Measurements from ENCODE around the gene KIAA0513. TPM values are rescaled to one million over a fixed set of nuclear protein-coding genes. Genes with fewer than 3 reads are reported as not detected.

Gene KIAA0513
- total RNA-seq, 1 experiment from 2014 or later = 6.6 TPM

DNA sequence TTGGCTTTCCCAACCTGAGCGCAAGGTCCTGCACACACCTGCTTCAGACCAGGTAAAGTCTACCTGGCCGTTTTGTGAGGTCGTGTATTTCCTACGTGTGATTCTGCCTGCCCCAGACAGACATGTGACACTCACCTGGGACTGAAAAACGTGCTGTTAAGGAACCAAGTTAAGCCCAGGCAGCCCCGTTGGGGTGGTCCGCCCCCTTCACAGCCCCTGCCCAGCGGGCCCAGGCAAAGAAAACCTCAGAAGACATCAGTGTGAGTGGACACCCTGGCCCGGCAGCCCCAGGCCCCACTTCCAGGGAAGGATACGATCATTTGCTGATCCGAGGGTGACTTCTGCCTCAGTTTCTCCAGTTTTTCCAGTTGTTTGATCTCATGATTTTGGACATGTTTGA, 79.9 kb downstream of the KIAA0513 start:
- no peak for ATAC-seq
- Histone ChIP-seq H4K20me1 (ENCODE audit: insufficient read depth) (no peaks in the 10 kb centered on the region), H2AFZ (ENCODE audit: low read depth, low read length, poor library complexity, severe bottlenecking) (no peak overlapping the region), H3K4me3 (replicated peaks in 1 of 2; ENCODE audit: low read depth in 1 of 2, low read length in 2 of 2) (no peak overlapping the region), H3K27me3 (ENCODE audit: insufficient read depth, low read length) (no peaks in the 10 kb centered on the region), H3K9me3 (ENCODE audit: control insufficient read depth in 1 of 2, insufficient read depth in 1 of 2, low read depth in 1 of 2, low read length in 2 of 2) (no peaks in the 10 kb centered on the region), H3K4me2 (ENCODE audit: low read length) (no peak overlapping the region), H3K4me1 (ENCODE audit: control insufficient read depth in 1 of 2, insufficient read depth in 2 of 2, low read length in 2 of 2) (peaks cover 5 to 6% of the 10 kb centered on the region in 2 experiments; a peak in 3 of 4 replicates), H3K27ac (ENCODE audit: low read depth, low read length) (no peak overlapping the region), H3K79me2 (ENCODE audit: insufficient read depth, low read length) (no peaks in the 10 kb centered on the region), H3K9ac (ENCODE audit: low read length) (no peak overlapping the region), H3K9me2 (ENCODE audit: insufficient read depth) (no peaks in the 10 kb centered on the region), H3K36me3 (ENCODE audit: control insufficient read depth in 1 of 2, insufficient read depth in 2 of 2, low read length in 2 of 2) (no peaks in the 10 kb centered on the region)
- RAD21 ChIA-PET (ENCODE audit: low non-redundant PET in 1 of 2, low total read pairs in 2 of 2, uncharacterized antibody in 2 of 2, unreplicated experiment in 2 of 2) = no interaction called here
- CTCF ChIA-PET = no interaction called here
- no TSS peak for BruUV-seq (replicated peaks)
- POLR2A ChIA-PET = no interaction called here
- DNase-seq (ENCODE audit: low read depth, low spot score) = no peak
- intact Hi-C loops (cut with micrococcal nuclease) = no loop called here
- TF ChIP-seq TCF7L2 (IDR thresholded peaks at IDR 0.05; ENCODE audit: borderline replicate concordance, extremely low read depth, insufficient read depth, insufficient read length) (no peak), FOSL1 (IDR thresholded peaks at IDR 0.05; ENCODE audit: low read depth) (no peak), ZFX (IDR thresholded peaks at IDR 0.05) (no peak), POLR2AphosphoS5 (IDR thresholded peaks at IDR 0.05; ENCODE audit: low read depth, low read length) (no peak), POLR2A (IDR thresholded peaks at IDR 0.05; ENCODE audit: borderline replicate concordance, extremely low read depth, insufficient read depth, insufficient read length) (no peak), JUND (IDR thresholded peaks at IDR 0.05) (no peak), SRF (IDR thresholded peaks at IDR 0.05; ENCODE audit: low read depth) (no peak), EGR1 (IDR thresholded peaks at IDR 0.05; ENCODE audit: low read depth) (no peak), ELF1 (IDR thresholded peaks at IDR 0.05; ENCODE audit: borderline replicate concordance, low read depth) (no peak), EZH2phosphoT487 (IDR thresholded peaks at IDR 0.05; ENCODE audit: borderline replicate concordance) (no peak), RAD21 (IDR thresholded peaks at IDR 0.05; ENCODE audit: low read depth) (no peak), CBX3 (IDR thresholded peaks at IDR 0.05; ENCODE audit: low read depth) (no peak), YY1 (IDR thresholded peaks at IDR 0.05; ENCODE audit: extremely low read depth, insufficient replicate concordance, low read depth, low read length) (no peak), ZNF274 (IDR thresholded peaks at IDR 0.05; ENCODE audit: low read depth, low read length) (no peak)
- TF ChIP-seq, protein P1, sequence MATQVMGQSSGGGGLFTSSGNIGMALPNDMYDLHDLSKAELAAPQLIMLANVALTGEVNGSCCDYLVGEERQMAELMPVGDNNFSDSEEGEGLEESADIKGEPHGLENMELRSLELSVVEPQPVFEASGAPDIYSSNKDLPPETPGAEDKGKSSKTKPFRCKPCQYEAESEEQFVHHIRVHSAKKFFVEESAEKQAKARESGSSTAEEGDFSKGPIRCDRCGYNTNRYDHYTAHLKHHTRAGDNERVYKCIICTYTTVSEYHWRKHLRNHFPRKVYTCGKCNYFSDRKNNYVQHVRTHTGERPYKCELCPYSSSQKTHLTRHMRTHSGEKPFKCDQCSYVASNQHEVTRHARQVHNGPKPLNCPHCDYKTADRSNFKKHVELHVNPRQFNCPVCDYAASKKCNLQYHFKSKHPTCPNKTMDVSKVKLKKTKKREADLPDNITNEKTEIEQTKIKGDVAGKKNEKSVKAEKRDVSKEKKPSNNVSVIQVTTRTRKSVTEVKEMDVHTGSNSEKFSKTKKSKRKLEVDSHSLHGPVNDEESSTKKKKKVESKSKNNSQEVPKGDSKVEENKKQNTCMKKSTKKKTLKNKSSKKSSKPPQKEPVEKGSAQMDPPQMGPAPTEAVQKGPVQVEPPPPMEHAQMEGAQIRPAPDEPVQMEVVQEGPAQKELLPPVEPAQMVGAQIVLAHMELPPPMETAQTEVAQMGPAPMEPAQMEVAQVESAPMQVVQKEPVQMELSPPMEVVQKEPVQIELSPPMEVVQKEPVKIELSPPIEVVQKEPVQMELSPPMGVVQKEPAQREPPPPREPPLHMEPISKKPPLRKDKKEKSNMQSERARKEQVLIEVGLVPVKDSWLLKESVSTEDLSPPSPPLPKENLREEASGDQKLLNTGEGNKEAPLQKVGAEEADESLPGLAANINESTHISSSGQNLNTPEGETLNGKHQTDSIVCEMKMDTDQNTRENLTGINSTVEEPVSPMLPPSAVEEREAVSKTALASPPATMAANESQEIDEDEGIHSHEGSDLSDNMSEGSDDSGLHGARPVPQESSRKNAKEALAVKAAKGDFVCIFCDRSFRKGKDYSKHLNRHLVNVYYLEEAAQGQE (IDR thresholded peaks at IDR 0.05; ENCODE audit: low read depth) = no peak
- TF ChIP-seq, protein P2, sequence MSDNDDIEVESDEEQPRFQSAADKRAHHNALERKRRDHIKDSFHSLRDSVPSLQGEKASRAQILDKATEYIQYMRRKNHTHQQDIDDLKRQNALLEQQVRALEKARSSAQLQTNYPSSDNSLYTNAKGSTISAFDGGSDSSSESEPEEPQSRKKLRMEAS (IDR thresholded peaks at IDR 0.05) = no peak
- TF ChIP-seq, protein P3, sequence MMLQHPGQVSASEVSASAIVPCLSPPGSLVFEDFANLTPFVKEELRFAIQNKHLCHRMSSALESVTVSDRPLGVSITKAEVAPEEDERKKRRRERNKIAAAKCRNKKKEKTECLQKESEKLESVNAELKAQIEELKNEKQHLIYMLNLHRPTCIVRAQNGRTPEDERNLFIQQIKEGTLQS (IDR thresholded peaks at IDR 0.05) = no peak
